Measurements from ENCODE around the gene TRMT2A.

The TRMT2A gene

DNA sequence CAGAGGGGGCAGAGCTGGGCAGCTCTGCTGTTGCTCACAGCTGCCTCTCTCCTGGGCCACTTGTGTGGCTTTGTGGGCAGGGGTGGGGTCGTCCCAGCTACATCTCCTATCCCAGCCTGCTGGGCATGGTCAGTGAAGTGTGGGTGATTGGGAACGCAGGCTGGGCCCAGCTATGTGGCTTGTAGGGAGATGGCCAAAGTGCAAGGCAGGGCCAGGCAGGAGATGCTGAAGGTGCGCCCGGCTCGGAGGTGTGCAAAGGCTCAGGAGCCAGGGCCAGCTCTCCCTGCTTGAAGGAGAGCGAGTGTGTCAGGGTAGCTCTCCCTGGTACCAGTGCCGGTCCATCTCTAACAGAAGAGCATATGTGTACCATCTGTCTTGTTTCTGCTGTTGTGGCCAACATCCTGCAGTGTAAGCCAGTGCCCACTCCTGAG lies 9.5 kb downstream of the TRMT2A start:
- Histone ChIP-seq H3K79me2 (ENCODE audit: low read length) (peaks cover 35% of the 10 kb centered on the region), H3K4me3 (ENCODE audit: low read length) (no peak overlapping the region), H3K4me1 (ENCODE audit: low read length) (no peaks in the 10 kb centered on the region), H3K4me2 (ENCODE audit: low read depth, low read length) (no peak overlapping the region), H3K9me3 (replicated peaks; ENCODE audit: insufficient read depth, low read length) (no peaks in the 10 kb centered on the region), H3K9ac (ENCODE audit: low read length) (no peak overlapping the region), H3F3A (ENCODE audit: insufficient read depth, low read length) (peaks cover 23% of the 10 kb centered on the region), H3K9me2 (replicated peaks; ENCODE audit: insufficient read depth, low read length) (no peaks in the 10 kb centered on the region), H3K36me3 (replicated peaks; ENCODE audit: insufficient read depth, low read length) (peaks cover 9% of the 10 kb centered on the region), H3K27me3 (replicated peaks; ENCODE audit: insufficient read depth, low read length) (no peaks in the 10 kb centered on the region), H2AFZ (ENCODE audit: low read length) (no peak overlapping the region), H4K20me1 (ENCODE audit: insufficient read depth, low read length) (no peaks in the 10 kb centered on the region), H3K27ac (ENCODE audit: low read length) (no peak overlapping the region)
- TF ChIP-seq, protein P1, sequence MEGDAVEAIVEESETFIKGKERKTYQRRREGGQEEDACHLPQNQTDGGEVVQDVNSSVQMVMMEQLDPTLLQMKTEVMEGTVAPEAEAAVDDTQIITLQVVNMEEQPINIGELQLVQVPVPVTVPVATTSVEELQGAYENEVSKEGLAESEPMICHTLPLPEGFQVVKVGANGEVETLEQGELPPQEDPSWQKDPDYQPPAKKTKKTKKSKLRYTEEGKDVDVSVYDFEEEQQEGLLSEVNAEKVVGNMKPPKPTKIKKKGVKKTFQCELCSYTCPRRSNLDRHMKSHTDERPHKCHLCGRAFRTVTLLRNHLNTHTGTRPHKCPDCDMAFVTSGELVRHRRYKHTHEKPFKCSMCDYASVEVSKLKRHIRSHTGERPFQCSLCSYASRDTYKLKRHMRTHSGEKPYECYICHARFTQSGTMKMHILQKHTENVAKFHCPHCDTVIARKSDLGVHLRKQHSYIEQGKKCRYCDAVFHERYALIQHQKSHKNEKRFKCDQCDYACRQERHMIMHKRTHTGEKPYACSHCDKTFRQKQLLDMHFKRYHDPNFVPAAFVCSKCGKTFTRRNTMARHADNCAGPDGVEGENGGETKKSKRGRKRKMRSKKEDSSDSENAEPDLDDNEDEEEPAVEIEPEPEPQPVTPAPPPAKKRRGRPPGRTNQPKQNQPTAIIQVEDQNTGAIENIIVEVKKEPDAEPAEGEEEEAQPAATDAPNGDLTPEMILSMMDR (IDR thresholded peaks at IDR 0.05; ENCODE audit: low read length), result no peak
- TF ChIP-seq EZH2 (optimal IDR thresholded peaks at IDR 0.05; ENCODE audit: low read depth, low read length) (no peak), EZH2phosphoT487 (IDR thresholded peaks at IDR 0.05; ENCODE audit: low read length) (no peak)
- DNase-seq, result no peak

GRCh38 chr22:20106849-20107237 lies 10.2 kb downstream of the TRMT2A start:
- DNase-seq, result no peak
- Histone ChIP-seq H2AFZ (ENCODE audit: low read length) (no peak overlapping the region), H3F3A (ENCODE audit: insufficient read depth, low read length) (peaks cover 17% of the 10 kb centered on the region), H4K20me1 (ENCODE audit: insufficient read depth, low read length) (no peaks in the 10 kb centered on the region), H3K9me3 (replicated peaks; ENCODE audit: insufficient read depth, low read length) (no peaks in the 10 kb centered on the region), H3K4me3 (ENCODE audit: low read length) (no peak overlapping the region), H3K27ac (ENCODE audit: low read length) (no peak overlapping the region), H3K4me1 (ENCODE audit: low read length) (no peaks in the 10 kb centered on the region), H3K9me2 (replicated peaks; ENCODE audit: insufficient read depth, low read length) (no peaks in the 10 kb centered on the region), H3K4me2 (ENCODE audit: low read depth, low read length) (no peak overlapping the region), H3K36me3 (replicated peaks; ENCODE audit: insufficient read depth, low read length) (peaks cover 9% of the 10 kb centered on the region), H3K27me3 (replicated peaks; ENCODE audit: insufficient read depth, low read length) (no peaks in the 10 kb centered on the region), H3K9ac (ENCODE audit: low read length) (no peak overlapping the region), H3K79me2 (ENCODE audit: low read length) (peaks cover 34% of the 10 kb centered on the region)
- TF ChIP-seq EZH2 (optimal IDR thresholded peaks at IDR 0.05; ENCODE audit: low read depth, low read length), result no peak
- TF ChIP-seq EZH2phosphoT487 (IDR thresholded peaks at IDR 0.05; ENCODE audit: low read length), result no peak
- TF ChIP-seq, protein P1 (IDR thresholded peaks at IDR 0.05; ENCODE audit: low read length), result no peak

DNA sequence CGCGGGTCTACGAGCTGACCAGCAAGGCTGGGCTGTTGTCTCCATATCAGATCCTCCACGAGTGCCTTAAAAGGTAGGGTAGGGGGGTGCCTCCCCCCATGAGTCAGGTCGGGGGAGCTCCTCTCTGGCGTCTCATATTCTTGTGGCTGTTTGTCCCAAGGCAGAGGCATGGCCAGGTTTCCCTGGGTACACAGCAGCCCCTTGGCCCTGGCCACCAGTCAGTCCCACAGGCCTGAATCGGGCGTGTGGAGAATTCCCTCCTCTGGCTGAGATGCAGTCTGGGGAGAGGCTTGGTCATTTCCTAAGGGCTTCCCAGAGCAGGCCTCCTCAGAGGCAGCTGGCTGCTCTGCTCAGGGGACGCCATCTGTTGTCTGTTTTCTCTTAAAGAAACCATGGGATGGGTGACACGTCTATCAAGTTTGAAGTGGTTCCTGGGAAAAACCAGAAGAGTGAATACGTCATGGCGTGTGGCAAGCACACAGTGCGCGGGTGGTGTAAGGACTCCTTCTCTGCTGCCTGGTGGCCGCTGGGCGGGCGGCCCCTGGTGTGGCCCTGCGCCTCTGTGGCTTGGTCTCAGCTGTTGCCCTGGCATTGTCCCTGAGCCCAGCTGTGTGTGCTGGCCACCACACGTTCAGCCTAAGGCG lies 10.7 kb downstream of the TRMT2A start:
- H3K9me2 ChIP-seq (replicated peaks; ENCODE audit: insufficient read depth, low read length), result no peaks in the 10 kb centered on the region
- no peak overlapping the region for H3K4me3 ChIP-seq (ENCODE audit: low read length)
- H3K9ac ChIP-seq (ENCODE audit: low read length), result no peak overlapping the region
- TF ChIP-seq, protein P1 (IDR thresholded peaks at IDR 0.05; ENCODE audit: low read length), result no peak
- no peak for TF ChIP-seq EZH2 (optimal IDR thresholded peaks at IDR 0.05; ENCODE audit: low read depth, low read length)
- no peak for TF ChIP-seq EZH2phosphoT487 (IDR thresholded peaks at IDR 0.05; ENCODE audit: low read length)
- H2AFZ ChIP-seq (ENCODE audit: low read length), result no peak overlapping the region
- no peaks in the 10 kb centered on the region for H3K9me3 ChIP-seq (replicated peaks; ENCODE audit: insufficient read depth, low read length)
- peaks cover 32% of the 10 kb centered on the region for H3K79me2 ChIP-seq (ENCODE audit: low read length)
- DNase-seq, result no peak
- no peaks in the 10 kb centered on the region for H3K27me3 ChIP-seq (replicated peaks; ENCODE audit: insufficient read depth, low read length)
- no peak overlapping the region for H3K27ac ChIP-seq (ENCODE audit: low read length)
- H3K36me3 ChIP-seq (replicated peaks; ENCODE audit: insufficient read depth, low read length), result peaks cover 9% of the 10 kb centered on the region
- peaks cover 16% of the 10 kb centered on the region for H3F3A ChIP-seq (ENCODE audit: insufficient read depth, low read length)
- no peaks in the 10 kb centered on the region for H3K4me1 ChIP-seq (ENCODE audit: low read length)
- H4K20me1 ChIP-seq (ENCODE audit: insufficient read depth, low read length), result no peaks in the 10 kb centered on the region
- H3K4me2 ChIP-seq (ENCODE audit: low read depth, low read length), result no peak overlapping the region
